Mesothelial cell of epicardium (in vitro differentiated cells): ENCODE data around the gene PSMB2. TPM values are rescaled to one million over a fixed set of nuclear protein-coding genes. Genes with fewer than 3 reads are reported as not detected.

Source experiments
- DNase-seq, 2 experiments: peaks; one replicate each; pipeline ENCODE4 v3.0.0; 2021; ENCODE audit warnings: low spot score in 2 of 2; ENCODE audit not compliant: unreplicated experiment in 2 of 2
- H3K27ac Mint-ChIP-seq: 2 replicates; pipeline ENCODE4 v1.8.0; 2021; ENCODE audit warnings: mixed read lengths
- H3K27me3 Mint-ChIP-seq: 2 replicates; pipeline ENCODE4 v1.8.0; 2021; ENCODE audit warnings: low read depth, mixed read lengths
- H3K36me3 Mint-ChIP-seq: 2 replicates; pipeline ENCODE4 v1.8.0; 2021; ENCODE audit warnings: mixed read lengths
- H3K4me1 Mint-ChIP-seq: 2 replicates; pipeline ENCODE4 v1.8.0; 2021; ENCODE audit warnings: mixed read lengths
- H3K4me3 Mint-ChIP-seq: 2 replicates; pipeline ENCODE4 v1.8.0; 2021; ENCODE audit warnings: mild to moderate bottlenecking, moderate library complexity, mixed read lengths
- H3K9me3 Mint-ChIP-seq: 2 replicates; pipeline ENCODE4 v1.8.0; 2021; ENCODE audit warnings: mixed read lengths
- CTCF ChIP-seq: fragments of 200-600 bp; sonication (generic); IDR thresholded peaks from one replicate; pipeline ENCODE4 v1.5.0; 2021; ENCODE audit warnings: antibody characterized with exemption; ENCODE audit not compliant: unreplicated experiment
- total RNA-seq: library from RNA; stranded (reverse); gene quantifications from 3 replicates; pipeline ENCODE4 v1.2.1, GENCODE V29; 2021

The PSMB2 gene
- total RNA-seq, 1 donor from 2014 or later, result 61.1 TPM

GRCh38 chr1:35640380-35641232 lies 720 bp downstream of the PSMB2 start:
- Mint-ChIP-seq H3K4me1 (peaks cover 30% of the 10 kb centered on the region), H3K27ac (peak overlapping the region; percentile 100), H3K36me3 (peaks cover 8% of the 10 kb centered on the region), H3K27me3 (peaks cover 12% of the 10 kb centered on the region), H3K9me3 (no peaks in the 10 kb centered on the region), H3K4me3 (peak overlapping the region; percentile 99)
- no peak for DNase-seq
- TF ChIP-seq CTCF, result no peak

DNA sequence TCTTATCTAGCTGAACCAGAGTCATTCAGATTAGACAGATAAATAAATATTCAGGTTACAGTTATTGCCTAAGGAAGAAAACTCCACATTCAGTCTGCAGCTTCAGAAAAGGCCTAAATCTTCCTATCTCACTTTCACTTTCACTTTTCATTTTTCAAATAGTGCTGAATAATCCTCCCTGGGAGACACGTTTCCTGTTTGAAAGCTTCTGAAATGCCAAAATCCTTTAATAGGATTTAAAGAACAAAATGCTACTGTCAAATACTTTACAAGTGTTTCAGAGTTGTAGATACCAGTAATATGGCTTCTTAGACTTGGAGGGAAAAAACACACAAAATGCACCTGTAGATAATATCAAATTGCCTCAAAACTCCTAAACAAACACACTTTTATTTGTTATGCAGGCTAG lies 3.9 kb downstream of the PSMB2 start:
- H3K4me1 Mint-ChIP-seq, result peaks cover 30% of the 10 kb centered on the region
- DNase-seq, result no peak
- H3K36me3 Mint-ChIP-seq, result peaks cover 11% of the 10 kb centered on the region
- no peaks in the 10 kb centered on the region for H3K9me3 Mint-ChIP-seq
- no peaks in the 10 kb centered on the region for H3K27me3 Mint-ChIP-seq
- TF ChIP-seq CTCF, result no peak
- peak overlapping the region; percentile 44 for H3K4me3 Mint-ChIP-seq
- H3K27ac Mint-ChIP-seq, result peak overlapping the region; percentile 94

GRCh38 chr1:35633547-35633946 lies 7.8 kb downstream of the PSMB2 start:
- Mint-ChIP-seq H3K27ac (no peak overlapping the region), H3K9me3 (no peaks in the 10 kb centered on the region), H3K27me3 (no peaks in the 10 kb centered on the region), H3K4me1 (peaks cover 12% of the 10 kb centered on the region), H3K36me3 (peaks cover 34% of the 10 kb centered on the region), H3K4me3 (no peak overlapping the region)
- no peak for DNase-seq
- no peak for TF ChIP-seq CTCF

GRCh38 chr1:35631396-35631795 lies 9.9 kb downstream of the PSMB2 start:
- no peak for DNase-seq
- TF ChIP-seq CTCF, result no peak
- Mint-ChIP-seq H3K9me3 (no peaks in the 10 kb centered on the region), H3K4me1 (no peaks in the 10 kb centered on the region), H3K27me3 (no peaks in the 10 kb centered on the region), H3K36me3 (peaks cover 36% of the 10 kb centered on the region), H3K4me3 (no peak overlapping the region), H3K27ac (no peak overlapping the region)

GRCh38 chr1:35629051-35629450 lies 12.3 kb downstream of the PSMB2 start:
- H3K4me1 Mint-ChIP-seq, result no peaks in the 10 kb centered on the region
- DNase-seq, result no peak
- H3K27ac Mint-ChIP-seq, result no peak overlapping the region
- no peaks in the 10 kb centered on the region for H3K27me3 Mint-ChIP-seq
- peaks cover 34% of the 10 kb centered on the region for H3K36me3 Mint-ChIP-seq
- no peak for TF ChIP-seq CTCF
- H3K4me3 Mint-ChIP-seq, result no peak overlapping the region
- no peaks in the 10 kb centered on the region for H3K9me3 Mint-ChIP-seq
